Tibial artery (tissue), 4 donors: ENCODE data around the gene CHMP1A.
"Not testable (repeated sequence)": the region's sequence is repeated elsewhere in the genome, so short reads cannot be mapped to it uniquely, and the experiment has no call there.

Source experiments
- DNase-seq, 2 donors: peaks; one replicate each; pipeline ENCODE4 v3.0.0-alpha.2; 2019
- H3K27ac ChIP-seq, 2 donors: fragments of 200-600 bp; sonication (generic) in 1 of 2; 1 replicate in 1 of 2; 2 replicates in 1 of 2; pipeline ENCODE4 v1.5.1; 2018 to 2019; ENCODE audit warnings: mild to moderate bottlenecking in 1 of 2
- H3K27me3 ChIP-seq, 2 donors: fragments of 200-600 bp; sonication (generic) in 1 of 2; one replicate each; pipeline versions ENCODE4 v1.5.1 to v1.6.0; 2016 to 2019
- H3K36me3 ChIP-seq, 3 donors: fragments of 200-600 bp; sonication (generic) in 2 of 3; one replicate each; pipeline ENCODE4 v1.5.1; 2016 to 2019; ENCODE audit warnings: mild to moderate bottlenecking in 2 of 3
- H3K4me1 ChIP-seq, 4 donors: fragments of 200-600 bp; sonication (generic) in 2 of 4; 1 replicate in 3 of 4; 2 replicates in 1 of 4; pipeline ENCODE4 v1.5.1; 2016 to 2019
- H3K4me3 ChIP-seq, 2 donors: fragments of 200-600 bp; sonication (generic) in 1 of 2; 1 replicate in 1 of 2; 2 replicates in 1 of 2; pipeline ENCODE4 v1.5.1; 2018 to 2019; ENCODE audit warnings: mild to moderate bottlenecking in 2 of 2
- H3K9me3 ChIP-seq, 3 donors: fragments of 200-600 bp; sonication (generic) in 1 of 3; one replicate each; pipeline ENCODE4 v1.5.1; 2016 to 2019
- CTCF ChIP-seq, 2 experiments: fragments of 200-600 bp in 1 of 2; fragments of 450-650 bp in 1 of 2; IDR thresholded peaks; one replicate each; pipeline ENCODE4 v1.5.1; 2017 to 2019; ENCODE audit warnings: antibody characterized with exemption in 2 of 2, mild to moderate bottlenecking in 1 of 2, moderate library complexity in 1 of 2
- intact Hi-C: fragments of 100-400 bp; cut with DNase I; formaldehyde crosslinking; loops from one replicate; pipeline ENCODE4 v1.15.0; 2023; ENCODE audit warnings: low total_unique reads

CHMP1A gene

GRCh38 chr16:89701425-89702406 is 44.2 kb upstream of the CHMP1A start, which contains the start of gene SPATA2L:
TSS of gene SPATA2L (minus strand) at chr16:89701705. CDS start at chr16:89701232, 473 bp downstream.
- Histone ChIP-seq H3K27me3 (peaks cover 0 to 23% of the 10 kb centered on the region in 2 donors), H3K9me3 (no peaks in the 10 kb centered on the region), H3K4me1 (peaks cover 7 to 33% (median 27%) of the 10 kb centered on the region in 4 donors), H3K27ac (peak within 1 kb of the TSS; percentile 84), H3K36me3 (peaks cover 0 to 13% (median 7%) of the 10 kb centered on the region in 3 donors), H3K4me3 (peak within 1 kb of the TSS; percentile 60 to 88)
- DNase-seq, result peak; percentile 71 to 88
- intact Hi-C loops, result loop anchor here (2.0 kb wide), 1 partner anchor 171 kb away; the partner anchor contains the start of gene TCF25
- TF ChIP-seq CTCF (IDR thresholded peaks at IDR 0.05), result no peak

GRCh38 chr16:89700649-89701424 is 43.3 kb upstream of the CHMP1A start:
- Histone ChIP-seq H3K4me3 (peak overlapping the region; percentile 60 to 88), H3K9me3 (no peaks in the 10 kb centered on the region), H3K4me1 (peaks cover 7 to 29% (median 26%) of the 10 kb centered on the region in 4 donors), H3K36me3 (peaks cover 0 to 21% (median 7%) of the 10 kb centered on the region in 3 donors), H3K27me3 (peaks cover 0 to 20% of the 10 kb centered on the region in 2 donors), H3K27ac (peak overlapping the region; percentile 84)
- no peak for TF ChIP-seq CTCF (IDR thresholded peaks at IDR 0.05)
- intact Hi-C loops, result loop anchor here (2.0 kb wide), 1 partner anchor 172 kb away; the partner anchor contains the start of gene TCF25
- DNase-seq, result no peak

GRCh38 chr16:89700100-89700648 is 42.7 kb upstream of the CHMP1A start:
- peaks cover 0 to 27% (median 7%) of the 10 kb centered on the region in 3 donors for H3K36me3 ChIP-seq
- H3K9me3 ChIP-seq, result no peaks in the 10 kb centered on the region
- intact Hi-C loops, result loop anchor here (2.0 kb wide), 1 partner anchor 173 kb away; the partner anchor contains the start of gene TCF25
- TF ChIP-seq CTCF (IDR thresholded peaks at IDR 0.05), result peak; percentile 51 to 67
- DNase-seq, result peak; percentile 97 to 99
- peak overlapping the region; percentile 84 for H3K27ac ChIP-seq
- peaks cover 7 to 29% (median 26%) of the 10 kb centered on the region in 4 donors for H3K4me1 ChIP-seq
- H3K4me3 ChIP-seq, result peak overlapping the region; percentile 60 to 88
- H3K27me3 ChIP-seq, result peaks cover 0 to 16% of the 10 kb centered on the region in 2 donors

- intact Hi-C loops, result loop anchor here (2.0 kb wide), 1 partner anchor 173 kb away; the partner anchor contains the start of gene TCF25
Measured at GRCh38 chr16:89699629-89700099, 42.2 kb upstream of the CHMP1A start.

GRCh38 chr16:89698717-89699116 is 41.2 kb upstream of the CHMP1A start:
- intact Hi-C loops, DNase-seq, H3K4me3 ChIP-seq, H3K9me3 ChIP-seq, H3K27me3 ChIP-seq, H3K27ac ChIP-seq: not testable (repeated sequence)
- Histone ChIP-seq H3K36me3 (peaks cover 0 to 42% (median 15%) of the 10 kb centered on the region in 3 donors), H3K4me1 (peaks cover 7 to 29% (median 26%) of the 10 kb centered on the region in 4 donors)

More at GRCh38 chr16:89699629-89700099, 42.2 kb upstream of the CHMP1A start:
- peaks cover 7 to 29% (median 26%) of the 10 kb centered on the region in 4 donors for H3K4me1 ChIP-seq
- not testable (repeated sequence) for H3K9me3 ChIP-seq, DNase-seq
- peak overlapping the region; percentile 60 to 88 for H3K4me3 ChIP-seq
- peak overlapping the region; percentile 84 for H3K27ac ChIP-seq
- peaks cover 0 to 11% of the 10 kb centered on the region in 2 donors for H3K27me3 ChIP-seq
- peaks cover 0 to 32% (median 7%) of the 10 kb centered on the region in 3 donors for H3K36me3 ChIP-seq
